Endothelial cell of umbilical vein (primary cell): ENCODE measurements around the gene ADAMTSL5. TPM values are rescaled to one million over a fixed set of nuclear protein-coding genes. Genes with fewer than 3 reads are reported as not detected.
"Not testable (repeated sequence)": the region's sequence is repeated elsewhere in the genome, so short reads cannot be mapped to it uniquely, and the experiment has no call there.

ENCODE experiments used
- BruUV-seq: library from RNA; stranded (reverse); fragments of 400-500 nt; replicated peaks from 2 replicates; lab custom pipeline; 2021; lab: Mats Ljungman, UMichigan
- CTCF ChIA-PET: fragments of 300-600, 350-600 bp; sonication (Branson Sonifier 250); formaldehyde crosslinking; loops from one replicate; lab custom pipeline; 2021; ENCODE audit warnings: antibody characterized with exemption, inconsistent platforms; lab: Charles Lee
- POLR2A ChIA-PET: fragments of 300-600, 350-600 bp; sonication (Branson Sonifier 250); formaldehyde crosslinking; loops from one replicate; lab custom pipeline; 2021; ENCODE audit warnings: antibody characterized with exemption, inconsistent platforms; lab: Charles Lee
- DNase-seq: peaks from one replicate; pipeline ENCODE4 v3.0.0-alpha.2; 2011; ENCODE audit warnings: low read depth, low spot score
- FAIRE-seq: peaks from 2 replicates; lab custom pipeline; 2011; peaks lifted over from hg19 to GRCh38; lab: Jason Lieb, UNC
- H2AFZ ChIP-seq: 2 replicates; pipeline ENCODE4 v1.6.0; 2012; ENCODE audit warnings: low read depth, low read length, control low read depth, inconsistent platforms
- H3K27ac ChIP-seq: 2 replicates; pipeline ENCODE4 v1.5.1; 2011; ENCODE audit warnings: low read depth, mild to moderate bottlenecking, control low read depth, low read length, moderate library complexity; ENCODE audit not compliant: insufficient read depth
- H3K27me3 ChIP-seq, 2 experiments: 2 replicates each; pipeline versions ENCODE4 v1.6.0 to v1.6.1; 2011; ENCODE audit warnings: low read length in 2 of 2, mixed read lengths in 1 of 2; ENCODE audit not compliant: control insufficient read depth in 2 of 2, insufficient read depth in 2 of 2
- H3K36me3 ChIP-seq, 2 experiments: 2 replicates in 1 of 2; 3 replicates in 1 of 2; pipeline ENCODE4 v1.5.1; 2011; ENCODE audit warnings: low read length in 2 of 2, mild to moderate bottlenecking in 1 of 2, moderate library complexity in 1 of 2; ENCODE audit not compliant: control insufficient read depth in 2 of 2, insufficient read depth in 2 of 2; ENCODE audit errors: extremely low read depth in 1 of 2
- H3K4me1 ChIP-seq: 3 replicates; pipeline ENCODE4 v1.5.1; 2011; ENCODE audit warnings: mild to moderate bottlenecking, low read length; ENCODE audit not compliant: control insufficient read depth, insufficient read depth; ENCODE audit errors: extremely low read depth
- H3K4me2 ChIP-seq: 2 replicates; pipeline ENCODE4 v1.6.1; 2011; ENCODE audit warnings: low read length, control low read depth, mixed read lengths; ENCODE audit not compliant: insufficient read depth
- H3K4me3 ChIP-seq, 3 experiments: fragments of 200-600 bp in 1 of 3; sonication (generic), shearing (Covaris generic) in 1 of 3; replicated peaks in 1 of 3; 2 replicates each; pipeline ENCODE4 v1.5.1; 2011 to 2016; ENCODE audit warnings: control low read depth in 3 of 3, low read length in 3 of 3, mild to moderate bottlenecking in 2 of 3, inconsistent platforms in 1 of 3, low read depth in 1 of 3, moderate library complexity in 1 of 3; ENCODE audit not compliant: insufficient read depth in 1 of 3
- H3K79me2 ChIP-seq: 2 replicates; pipeline ENCODE4 v1.6.0; 2012; ENCODE audit warnings: low read length, inconsistent platforms; ENCODE audit not compliant: control insufficient read depth, insufficient read depth
- H3K9ac ChIP-seq: replicated peaks from 2 replicates; pipeline ENCODE3; 2011; ENCODE audit warnings: low read length, control low read depth; ENCODE audit not compliant: insufficient read depth; ENCODE audit errors: extremely low read depth
- H3K9me1 ChIP-seq: replicated peaks from 3 replicates; pipeline ENCODE4 v1.6.0; 2011; ENCODE audit warnings: mild to moderate bottlenecking, low read length; ENCODE audit not compliant: control insufficient read depth, insufficient read depth; ENCODE audit errors: extremely low read depth
- H3K9me3 ChIP-seq: replicated peaks from 2 replicates; pipeline ENCODE4 v1.5.1; 2012; ENCODE audit warnings: low read length, inconsistent platforms; ENCODE audit not compliant: control insufficient read depth, insufficient read depth
- H4K20me1 ChIP-seq: replicated peaks from 2 replicates; pipeline ENCODE3; 2011; ENCODE audit warnings: mild to moderate bottlenecking, low read length; ENCODE audit not compliant: control insufficient read depth, insufficient read depth; ENCODE audit errors: extremely low read depth
- EZH2 ChIP-seq: IDR thresholded peaks from 2 replicates; pipeline ENCODE4 v1.6.1; 2012; ENCODE audit warnings: borderline replicate concordance, low read depth, mild to moderate bottlenecking, moderate library complexity, low read length, inconsistent platforms; ENCODE audit not compliant: severe bottlenecking
- FOS ChIP-seq: IDR thresholded peaks from 2 replicates; pipeline ENCODE4 v1.6.1; 2011; ENCODE audit warnings: mild to moderate bottlenecking, low read length, moderate library complexity, borderline replicate concordance; ENCODE audit not compliant: insufficient read depth
- GATA2 ChIP-seq: IDR thresholded peaks from 2 replicates; pipeline ENCODE4 v1.7.0; 2011; ENCODE audit warnings: low read depth, mild to moderate bottlenecking, moderate library complexity, mixed read lengths, low read length; ENCODE audit not compliant: insufficient read length, insufficient read depth
- JUN ChIP-seq: IDR thresholded peaks from 2 replicates; pipeline ENCODE4 v1.6.1; 2011; ENCODE audit warnings: borderline replicate concordance, low read depth; ENCODE audit not compliant: insufficient read length, insufficient read depth
- MYC ChIP-seq: IDR thresholded peaks from one replicate; pipeline ENCODE4 v1.6.1; 2011; ENCODE audit warnings: mild to moderate bottlenecking, low read depth, low read length
- POLR2A ChIP-seq: IDR thresholded peaks from 2 replicates; pipeline ENCODE4 v1.6.1; 2012; ENCODE audit warnings: low read depth, mild to moderate bottlenecking, control low read depth, low read length
- POLR2AphosphoS5 ChIP-seq: IDR thresholded peaks from 2 replicates; pipeline ENCODE4 v1.6.1; 2012; ENCODE audit warnings: low read depth, mild to moderate bottlenecking, control low read depth, low read length, moderate library complexity; ENCODE audit not compliant: insufficient read depth
- dilution Hi-C: fragments of 300-500 bp; cut with MboI; formaldehyde crosslinking; loops from one replicate; pipeline ENCODE4 v1.15.0; 2019; ENCODE audit warnings: low sequenced_read_pairs; ENCODE audit not compliant: extremely low pct_ligation_motif_present
- intact Hi-C: fragments of 100-400 bp; cut with micrococcal nuclease; formaldehyde crosslinking; loops from one replicate; pipeline ENCODE4 v1.10.0; 2022
- polyA plus RNA-seq, 4 experiments: library from polyadenylated mRNA; depleted of rRNA in 3 of 4; stranded (reverse) in 3 of 4; unstranded in 1 of 4; fragments of >200 nt; gene quantifications; 2 replicates each; pipeline versions ENCODE4 v1.2.1 to v1.2.3, GENCODE V29; 2011 to 2012; ENCODE audit warnings: missing spikeins in 1 of 4
- total RNA-seq: library from RNA; stranded (reverse); gene quantifications from 2 replicates; pipeline ENCODE4 v1.2.3, GENCODE V29; 2021
- TF ChIP-seq, protein P1 (sequence below), 2 donors: IDR thresholded peaks; 1 replicate in 1 of 2; 2 replicates in 1 of 2; pipeline ENCODE4 v1.5.1; 2011; ENCODE audit warnings: low read length in 2 of 2, mild to moderate bottlenecking in 2 of 2, moderate library complexity in 2 of 2, control low read depth in 1 of 2, inconsistent platforms in 1 of 2, low read depth in 1 of 2; ENCODE audit not compliant: insufficient read depth in 1 of 2; ENCODE audit errors: extremely low read depth in 1 of 2
- TF ChIP-seq, protein P2 (sequence below): IDR thresholded peaks from 2 replicates; pipeline ENCODE4 v1.6.1; 2011; ENCODE audit not compliant: insufficient read depth, insufficient read length

Gene ADAMTSL5
- total and polyA plus RNA-seq, 2 donors (not counting 3 experiments of a cell fraction or from before 2014, with no cell fraction given) = 0.07 TPM; not detected in 1

DNA sequence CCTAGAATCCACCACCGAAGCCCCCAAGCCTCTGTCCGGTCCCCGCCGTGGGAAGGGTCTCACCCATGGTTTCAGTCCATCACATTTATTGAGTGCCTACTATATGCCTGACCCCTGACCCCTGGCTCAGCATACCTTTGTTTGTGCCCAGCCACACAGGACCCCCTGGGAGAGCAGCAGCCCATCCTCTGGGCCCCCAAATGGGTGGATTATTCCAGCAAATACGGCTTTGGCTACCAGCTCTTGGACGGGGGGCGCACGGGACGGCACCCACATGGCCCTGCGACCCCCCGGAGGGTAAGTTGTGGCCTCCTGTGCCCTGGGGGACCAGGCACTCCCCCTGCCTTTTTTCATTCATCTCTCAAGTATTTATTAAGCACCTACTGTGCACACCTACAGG lies 18.8 kb upstream of the ADAMTSL5 start:
- dilution Hi-C loops (no loop called here), intact Hi-C loops (no loop called here)
- ChIA-PET POLR2A (no interaction called here), CTCF (interaction anchor here (1.5 kb wide), 1 partner anchor 15 kb away, joined by 8 read pairs; no protein-coding TSS in a partner anchor)
- no peak overlapping the region for H2AFZ ChIP-seq
- H3K9ac ChIP-seq = no peak overlapping the region
- no peak overlapping the region for H3K4me3 ChIP-seq
- H3K9me3 ChIP-seq = no peaks in the 10 kb centered on the region
- H3K4me2 ChIP-seq = no peak overlapping the region
- H3K4me1 ChIP-seq = no peaks in the 10 kb centered on the region
- DNase-seq (no peak), FAIRE-seq (no peak)
- TF ChIP-seq JUN (no peak), MYC (no peak), POLR2AphosphoS5 (no peak), EZH2 (no peak), POLR2A (no peak), FOS (no peak), GATA2 (no peak)
- TF ChIP-seq, protein P1, sequence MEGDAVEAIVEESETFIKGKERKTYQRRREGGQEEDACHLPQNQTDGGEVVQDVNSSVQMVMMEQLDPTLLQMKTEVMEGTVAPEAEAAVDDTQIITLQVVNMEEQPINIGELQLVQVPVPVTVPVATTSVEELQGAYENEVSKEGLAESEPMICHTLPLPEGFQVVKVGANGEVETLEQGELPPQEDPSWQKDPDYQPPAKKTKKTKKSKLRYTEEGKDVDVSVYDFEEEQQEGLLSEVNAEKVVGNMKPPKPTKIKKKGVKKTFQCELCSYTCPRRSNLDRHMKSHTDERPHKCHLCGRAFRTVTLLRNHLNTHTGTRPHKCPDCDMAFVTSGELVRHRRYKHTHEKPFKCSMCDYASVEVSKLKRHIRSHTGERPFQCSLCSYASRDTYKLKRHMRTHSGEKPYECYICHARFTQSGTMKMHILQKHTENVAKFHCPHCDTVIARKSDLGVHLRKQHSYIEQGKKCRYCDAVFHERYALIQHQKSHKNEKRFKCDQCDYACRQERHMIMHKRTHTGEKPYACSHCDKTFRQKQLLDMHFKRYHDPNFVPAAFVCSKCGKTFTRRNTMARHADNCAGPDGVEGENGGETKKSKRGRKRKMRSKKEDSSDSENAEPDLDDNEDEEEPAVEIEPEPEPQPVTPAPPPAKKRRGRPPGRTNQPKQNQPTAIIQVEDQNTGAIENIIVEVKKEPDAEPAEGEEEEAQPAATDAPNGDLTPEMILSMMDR (IDR thresholded peaks at IDR 0.05; ENCODE audit: extremely low read depth in 1 of 2, insufficient read depth in 1 of 2, low read depth in 1 of 2, low read length in 2 of 2) = no peak
- TF ChIP-seq, protein P2, sequence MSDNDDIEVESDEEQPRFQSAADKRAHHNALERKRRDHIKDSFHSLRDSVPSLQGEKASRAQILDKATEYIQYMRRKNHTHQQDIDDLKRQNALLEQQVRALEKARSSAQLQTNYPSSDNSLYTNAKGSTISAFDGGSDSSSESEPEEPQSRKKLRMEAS = no peak
- no peaks in the 10 kb centered on the region for H3K79me2 ChIP-seq
- H3K9me1 ChIP-seq = no peaks in the 10 kb centered on the region
- H3K27me3 ChIP-seq = no peaks in the 10 kb centered on the region
- H3K36me3 ChIP-seq = no peaks in the 10 kb centered on the region
- no peaks in the 10 kb centered on the region for H4K20me1 ChIP-seq
- BruUV-seq = no TSS peak
- H3K27ac ChIP-seq = no peak overlapping the region

DNA sequence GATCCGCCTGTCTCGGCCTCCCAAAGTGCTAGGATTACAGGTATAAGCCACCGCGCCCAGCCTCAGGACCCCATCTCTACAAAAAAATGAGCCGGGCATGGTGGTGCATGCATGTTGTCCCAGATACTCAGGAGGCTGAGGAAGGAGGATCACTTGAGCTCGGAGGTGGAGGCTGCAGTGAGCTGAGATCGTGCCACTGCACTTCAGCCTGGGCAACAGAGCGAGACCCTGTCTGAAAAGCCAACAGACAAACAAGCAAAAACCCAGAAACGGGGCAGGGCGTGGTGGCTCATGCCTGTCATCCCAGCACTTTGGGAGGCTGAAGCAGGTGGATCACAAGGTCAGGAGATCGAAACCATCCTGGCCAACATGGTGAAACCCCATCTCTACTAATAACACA lies 18.0 kb upstream of the ADAMTSL5 start:
- H3K36me3 ChIP-seq, H3K9ac ChIP-seq, H3K27ac ChIP-seq, H3K9me3 ChIP-seq, H3K4me2 ChIP-seq, FAIRE-seq, BruUV-seq, H2AFZ ChIP-seq, POLR2A ChIA-PET, H4K20me1 ChIP-seq, DNase-seq, H3K27me3 ChIP-seq, H3K4me1 ChIP-seq, intact Hi-C loops, dilution Hi-C loops, H3K9me1 ChIP-seq, H3K4me3 ChIP-seq, H3K79me2 ChIP-seq: not testable (repeated sequence)
- CTCF ChIA-PET = interaction anchor here (1.5 kb wide), 1 partner anchor 15 kb away, joined by 8 read pairs; no protein-coding TSS in a partner anchor
